Endothelial cell of umbilical vein (primary cell): ENCODE measurements around the gene BMPR1B.

ENCODE experiments used
- JUN ChIP-seq: IDR thresholded peaks from 2 replicates; pipeline ENCODE4 v1.6.1; 2011; ENCODE audit warnings: borderline replicate concordance, low read depth; ENCODE audit not compliant: insufficient read length, insufficient read depth
- TF ChIP-seq, protein P1 (sequence below), 2 donors: IDR thresholded peaks; 1 replicate in 1 of 2; 2 replicates in 1 of 2; pipeline ENCODE4 v1.5.1; 2011; ENCODE audit warnings: low read length in 2 of 2, mild to moderate bottlenecking in 2 of 2, moderate library complexity in 2 of 2, control low read depth in 1 of 2, inconsistent platforms in 1 of 2, low read depth in 1 of 2; ENCODE audit not compliant: insufficient read depth in 1 of 2; ENCODE audit errors: extremely low read depth in 1 of 2

DNA sequence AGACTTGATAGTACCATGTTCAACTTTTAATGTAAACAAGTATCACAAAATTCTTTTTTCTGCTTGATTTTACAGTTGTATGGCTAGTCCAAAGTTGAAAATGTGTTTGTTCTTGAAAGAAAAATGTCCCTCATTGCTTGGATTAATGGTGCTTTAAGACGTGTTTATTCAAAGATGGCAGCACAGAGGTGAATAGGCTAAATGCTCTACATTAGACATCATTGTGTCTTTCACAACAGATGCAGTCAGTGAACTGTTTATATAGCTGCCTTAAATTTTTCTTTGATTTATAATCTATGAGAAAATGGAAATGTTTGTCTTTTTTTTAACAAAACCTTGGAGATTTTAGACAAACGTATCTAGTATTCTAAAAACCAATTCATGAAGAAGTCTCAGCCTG, 137.3 kb downstream of the BMPR1B start:
- TF ChIP-seq, protein P1, sequence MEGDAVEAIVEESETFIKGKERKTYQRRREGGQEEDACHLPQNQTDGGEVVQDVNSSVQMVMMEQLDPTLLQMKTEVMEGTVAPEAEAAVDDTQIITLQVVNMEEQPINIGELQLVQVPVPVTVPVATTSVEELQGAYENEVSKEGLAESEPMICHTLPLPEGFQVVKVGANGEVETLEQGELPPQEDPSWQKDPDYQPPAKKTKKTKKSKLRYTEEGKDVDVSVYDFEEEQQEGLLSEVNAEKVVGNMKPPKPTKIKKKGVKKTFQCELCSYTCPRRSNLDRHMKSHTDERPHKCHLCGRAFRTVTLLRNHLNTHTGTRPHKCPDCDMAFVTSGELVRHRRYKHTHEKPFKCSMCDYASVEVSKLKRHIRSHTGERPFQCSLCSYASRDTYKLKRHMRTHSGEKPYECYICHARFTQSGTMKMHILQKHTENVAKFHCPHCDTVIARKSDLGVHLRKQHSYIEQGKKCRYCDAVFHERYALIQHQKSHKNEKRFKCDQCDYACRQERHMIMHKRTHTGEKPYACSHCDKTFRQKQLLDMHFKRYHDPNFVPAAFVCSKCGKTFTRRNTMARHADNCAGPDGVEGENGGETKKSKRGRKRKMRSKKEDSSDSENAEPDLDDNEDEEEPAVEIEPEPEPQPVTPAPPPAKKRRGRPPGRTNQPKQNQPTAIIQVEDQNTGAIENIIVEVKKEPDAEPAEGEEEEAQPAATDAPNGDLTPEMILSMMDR (IDR thresholded peaks at IDR 0.05; ENCODE audit: extremely low read depth in 1 of 2, insufficient read depth in 1 of 2, low read depth in 1 of 2, low read length in 2 of 2) = no peak
- no peak for TF ChIP-seq JUN
